ENCODE data around the gene HMGA1. TPM values are rescaled to one million over a fixed set of nuclear protein-coding genes. Genes with fewer than 3 reads are reported as not detected.

HMGA1 gene
- total and polyA plus RNA-seq, 2 of the 13 experiments (the other 11 are each of a cell fraction or from before 2014, with no cell fraction given) = 117 to 145 TPM

GRCh38 chr6:34196116-34196832 is 40.4 kb upstream of the HMGA1 start (continued):
- TF ChIP-seq DNMT3B (CRISPR knock-in tag; conservative IDR thresholded peaks at IDR 0.05) = no peak
- no peak for TF ChIP-seq ZNF572 (CRISPR knock-in tag; IDR thresholded peaks at IDR 0.05)
- peak; percentile 78; the same call in 1 of the 2 replicates for TF ChIP-seq SALL2 (CRISPR knock-in tag; IDR thresholded peaks at IDR 0.05)
- TF ChIP-seq NFE2 (CRISPR knock-in tag; IDR thresholded peaks at IDR 0.05) = no peak
- no peak for TF ChIP-seq CEBPG (CRISPR knock-in tag; IDR thresholded peaks at IDR 0.05)
- TF ChIP-seq ARID5B (CRISPR knock-in tag; IDR thresholded peaks at IDR 0.05) = peak; percentile 72
- peak; percentile 64; the same call in 1 of the 2 replicates for TF ChIP-seq ZBTB25 (CRISPR knock-in tag; IDR thresholded peaks at IDR 0.05)
- no peak for TF ChIP-seq PHF5A (CRISPR knock-in tag; IDR thresholded peaks at IDR 0.05; ENCODE audit: low read depth, unreplicated experiment)
- 0 out of 2 replicates have a peak, but pooled peaks have one; percentile 36 for TF ChIP-seq ATF3 (CRISPR knock-in tag; IDR thresholded peaks at IDR 0.05)
- 0 out of 2 replicates have a peak, but pooled peaks have one; percentile 11 for TF ChIP-seq TRIM24 (CRISPR knock-in tag; IDR thresholded peaks at IDR 0.05)
- TF ChIP-seq SIN3B (IDR thresholded peaks at IDR 0.05; ENCODE audit: low read length) = no peak
- TF ChIP-seq ATF7 (IDR thresholded peaks at IDR 0.05) = no peak
- peak; percentile 32; the same call in 1 of the 2 replicates for TF ChIP-seq ATF7 (CRISPR knock-in tag; IDR thresholded peaks at IDR 0.05)
- TF ChIP-seq RFX3 (CRISPR knock-in tag; IDR thresholded peaks at IDR 0.05) = no peak
- no peak for TF ChIP-seq NFIB (CRISPR knock-in tag; IDR thresholded peaks at IDR 0.05; ENCODE audit: borderline replicate concordance)
- TF ChIP-seq MLXIP (CRISPR knock-in tag; IDR thresholded peaks at IDR 0.05; ENCODE audit: borderline replicate concordance) = no peak
- TF ChIP-seq ZSCAN12 (CRISPR knock-in tag; IDR thresholded peaks at IDR 0.05) = no peak
- TF ChIP-seq ZNF263 (CRISPR knock-in tag; IDR thresholded peaks at IDR 0.05) = peak; percentile 46; the same call in 1 of the 2 replicates
- peak; percentile 77; the same call in 1 of the 2 replicates for TF ChIP-seq TOPORS (CRISPR knock-in tag; IDR thresholded peaks at IDR 0.05)
- TF ChIP-seq NCOA5 (CRISPR knock-in tag; IDR thresholded peaks at IDR 0.05) = no peak
- TF ChIP-seq ZNF784 (CRISPR knock-in tag; IDR thresholded peaks at IDR 0.05; ENCODE audit: borderline replicate concordance) = peak; percentile 74; the same call in 1 of the 2 replicates

All from HepG2 (cell line).